GM23248 (cell line): Measurements from ENCODE around the gene SYNGR3. TPM values are rescaled to one million over a fixed set of nuclear protein-coding genes. Genes with fewer than 3 reads are reported as not detected.

Experiments used
- DNase-seq: peaks from one replicate; pipeline ENCODE4 v3.0.0-alpha.2; 2015
- H2AFZ ChIP-seq: fragments of 200-600 bp; sonication (generic); 2 replicates; pipeline ENCODE4 v1.6.1; 2016; ENCODE audit warnings: antibody characterized with exemption
- H3F3A ChIP-seq: fragments of 200-600 bp; sonication (generic); 2 replicates; pipeline ENCODE4 v1.6.1; 2016; ENCODE audit warnings: mild to moderate bottlenecking, antibody characterized with exemption, mixed run types; ENCODE audit not compliant: insufficient read depth
- H3K27ac ChIP-seq: fragments of 200-600 bp; sonication (generic); 2 replicates; pipeline ENCODE4 v1.5.1; 2016; ENCODE audit warnings: mild to moderate bottlenecking
- H3K27me3 ChIP-seq: fragments of 200-600 bp; sonication (generic); replicated peaks from 2 replicates; pipeline ENCODE4 v1.6.1; 2016; ENCODE audit warnings: mild to moderate bottlenecking; ENCODE audit not compliant: insufficient read depth
- H3K36me3 ChIP-seq: fragments of 200-600 bp; sonication (generic); 2 replicates; pipeline ENCODE4 v1.6.1; 2016; ENCODE audit warnings: low read depth, mild to moderate bottlenecking
- H3K4me1 ChIP-seq: fragments of 200-600 bp; sonication (generic); 2 replicates; pipeline ENCODE4 v1.6.1; 2016; ENCODE audit warnings: mild to moderate bottlenecking; ENCODE audit not compliant: insufficient read depth
- H3K4me2 ChIP-seq: fragments of 200-600 bp; sonication (generic); one replicate; pipeline ENCODE4 v1.6.1; 2016; ENCODE audit warnings: mild to moderate bottlenecking; ENCODE audit not compliant: unreplicated experiment
- H3K4me3 ChIP-seq: fragments of 200-600 bp; sonication (generic); 2 replicates; pipeline ENCODE4 v1.5.1; 2016; ENCODE audit warnings: mild to moderate bottlenecking
- H3K79me2 ChIP-seq: fragments of 200-600 bp; sonication (generic); 2 replicates; pipeline ENCODE4 v1.6.1; 2016; ENCODE audit warnings: mild to moderate bottlenecking; ENCODE audit not compliant: insufficient read depth
- H3K9ac ChIP-seq: fragments of 200-600 bp; sonication (generic); 2 replicates; pipeline ENCODE4 v1.6.1; 2016; ENCODE audit warnings: mild to moderate bottlenecking
- H3K9me2 ChIP-seq: fragments of 200-600 bp; sonication (generic); 2 replicates; pipeline ENCODE4 v1.6.1; 2016; ENCODE audit warnings: mixed run types, mild to moderate bottlenecking, moderate library complexity; ENCODE audit not compliant: insufficient read depth
- H3K9me3 ChIP-seq: fragments of 200-600 bp; sonication (generic); one replicate; pipeline ENCODE4 v1.6.1; 2017; ENCODE audit warnings: low read depth
- H4K20me1 ChIP-seq: fragments of 200-600 bp; sonication (generic); 2 replicates; pipeline ENCODE4 v1.6.0; 2016; ENCODE audit not compliant: insufficient read depth
- EZH2 ChIP-seq: fragments of 200-600 bp; sonication (generic); IDR thresholded peaks from 2 replicates; pipeline ENCODE4 v1.6.1; 2018; ENCODE audit warnings: antibody characterized with exemption, mild to moderate bottlenecking; ENCODE audit not compliant: insufficient read depth, poor library complexity, severe bottlenecking
- EZH2phosphoT487 ChIP-seq: fragments of 200-600 bp; sonication (generic); IDR thresholded peaks from 2 replicates; pipeline ENCODE4 v1.6.1; 2018; ENCODE audit warnings: antibody characterized with exemption, moderate library complexity, mild to moderate bottlenecking, low read depth; ENCODE audit not compliant: insufficient read depth
- WGBS, 2 experiments: methylation state at CpG; one replicate each; pipeline ENCODE4 v1.1.6; 2015 to 2017; ENCODE audit warnings: low lambda C conversion rate in 2 of 2, low coverage in 1 of 2; ENCODE audit errors: missing lambda C conversion rate in 2 of 2; 5-methylcytosine and 5-hydroxymethylcytosine counted together
- in situ Hi-C: fragments of 300-500 bp; cut with MboI; formaldehyde crosslinking; loops from 2 replicates; pipeline ENCODE4 v1.15.0; 2020
- polyA plus RNA-seq: library from polyadenylated mRNA; unstranded; fragments of >200 nt; fragmentation: Nextera tagmentation; extraction: Ambion mirVana; gene quantifications from 2 replicates; pipeline ENCODE4 v1.2.1, GENCODE V29; 2016
- total RNA-seq: library from RNA; depleted of rRNA; stranded (reverse); fragments of >200 nt; shearing (Covaris generic); gene quantifications from 2 replicates; pipeline ENCODE4 v1.2.3, GENCODE V29; 2014

Gene SYNGR3
- total and polyA plus RNA-seq, 2 experiments from 2014 or later, result 0.22 to 1.3 TPM

DNA sequence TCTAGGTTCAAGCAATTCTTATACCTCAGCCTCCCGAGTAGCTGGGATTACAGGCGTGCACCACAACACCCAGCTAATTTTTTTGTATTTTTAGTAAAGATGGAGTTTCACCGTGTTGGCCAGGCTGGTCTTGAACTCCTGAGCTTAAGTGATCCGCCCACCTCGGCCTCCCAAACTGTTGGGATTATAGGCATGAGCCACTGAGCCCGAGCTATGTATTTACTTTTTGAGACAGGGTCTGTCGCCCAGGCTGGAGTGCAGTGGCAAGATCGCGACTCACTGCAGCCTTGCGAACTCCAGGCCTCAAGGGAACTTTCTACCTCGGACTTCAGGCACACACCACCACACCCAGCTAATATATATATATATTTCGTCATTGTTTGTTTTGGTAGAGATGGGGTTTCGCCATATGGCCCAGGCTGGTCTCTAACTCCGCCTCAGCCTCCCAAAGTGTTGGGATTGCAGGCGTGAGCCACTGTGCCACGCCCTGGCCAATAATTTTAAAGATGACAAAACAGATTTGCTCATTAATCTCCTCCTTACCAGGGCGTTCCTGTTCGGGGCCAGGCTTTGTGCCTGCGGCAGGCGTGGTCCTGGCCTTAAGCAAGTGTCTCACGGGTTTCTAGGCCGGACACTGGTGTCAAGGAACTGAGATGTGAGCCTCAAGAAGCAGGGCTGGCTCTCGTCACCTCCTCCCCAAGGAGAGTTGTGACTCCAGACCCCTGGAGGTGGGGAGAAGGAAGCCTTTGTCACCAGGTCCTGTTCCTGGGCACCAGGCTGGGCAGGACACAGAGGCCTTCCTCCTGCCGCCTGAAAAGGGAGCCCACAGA lies 25.6 kb downstream of the SYNGR3 start:
- DNase-seq, result no peak
- Histone ChIP-seq H3K27me3 (no peaks in the 10 kb centered on the region), H4K20me1 (no peaks in the 10 kb centered on the region), H3K36me3 (no peaks in the 10 kb centered on the region), H3K79me2 (peaks cover 7% of the 10 kb centered on the region), H3K4me3 (no peak overlapping the region), H3K9me3 (no peaks in the 10 kb centered on the region), H3K4me1 (peaks cover 5% of the 10 kb centered on the region; the same call in 1 of the 2 replicates), H3K4me2 (no peak overlapping the region), H2AFZ (no peak overlapping the region), H3K27ac (no peak overlapping the region), H3K9ac (no peak overlapping the region), H3F3A (no peaks in the 10 kb centered on the region), H3K9me2 (no peaks in the 10 kb centered on the region)
- in situ Hi-C loops, result no loop called here
- no peak for TF ChIP-seq EZH2phosphoT487
- no peak for TF ChIP-seq EZH2
- 87 to 89% methylated on average over 24 of the region's 24 CpGs for WGBS, 2 experiments

DNA sequence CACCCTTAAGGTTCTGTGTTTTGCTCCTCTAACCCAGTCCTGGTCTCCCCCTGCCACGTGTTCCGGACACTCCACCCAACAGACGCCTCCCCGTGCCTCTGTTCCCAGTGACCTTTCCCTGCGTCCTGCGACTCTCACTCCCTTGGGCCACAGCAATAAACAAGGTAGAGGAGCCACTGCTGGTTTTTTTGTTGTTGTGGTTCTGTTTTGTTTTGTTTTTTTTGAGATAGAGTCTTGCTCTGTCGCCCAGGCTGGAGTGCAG lies 26.1 kb downstream of the SYNGR3 start:
- no peaks in the 10 kb centered on the region for H3K4me1 ChIP-seq
- peaks cover 2% of the 10 kb centered on the region; the same call in 1 of the 2 replicates for H3K79me2 ChIP-seq
- no peaks in the 10 kb centered on the region for H3K27me3 ChIP-seq
- H3K27ac ChIP-seq, result no peak overlapping the region
- H3K4me3 ChIP-seq, result no peak overlapping the region
- H3K4me2 ChIP-seq, result no peak overlapping the region
- H3F3A ChIP-seq, result no peaks in the 10 kb centered on the region
- H3K36me3 ChIP-seq, result no peaks in the 10 kb centered on the region
- in situ Hi-C loops, result no loop called here
- no peak overlapping the region for H3K9ac ChIP-seq
- TF ChIP-seq EZH2, result no peak
- H3K9me2 ChIP-seq, result no peaks in the 10 kb centered on the region
- H4K20me1 ChIP-seq, result no peaks in the 10 kb centered on the region
- no peaks in the 10 kb centered on the region for H3K9me3 ChIP-seq
- no peak overlapping the region for H2AFZ ChIP-seq
- no peak for DNase-seq
- 86 to 89% methylated on average over 7 of the region's 7 CpGs for WGBS, 2 experiments

DNA sequence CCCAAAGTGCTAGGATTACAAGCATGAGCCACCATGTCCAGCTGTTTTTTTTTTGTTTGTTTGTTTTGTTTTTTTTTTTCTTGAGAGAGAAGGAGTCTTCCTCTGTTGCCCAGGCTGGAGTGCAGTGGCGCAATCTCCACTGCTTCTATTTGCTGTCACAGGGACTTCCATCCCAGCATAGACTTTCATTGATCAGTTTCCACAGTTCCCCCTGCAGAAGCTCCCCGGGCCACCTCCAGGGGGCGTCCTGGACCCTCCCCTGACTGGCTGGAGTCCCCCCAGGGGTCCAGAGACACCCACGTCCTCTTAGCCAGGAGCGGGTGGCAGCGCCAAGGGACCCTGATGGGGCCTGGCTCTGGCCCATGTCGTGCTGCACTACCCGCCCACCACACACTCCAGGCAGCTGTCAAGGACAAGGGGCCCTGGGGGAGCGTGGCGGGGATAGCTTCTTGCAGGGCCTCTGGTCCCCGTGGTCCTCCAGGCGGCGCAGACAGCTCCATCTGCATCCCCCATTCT lies 26.7 kb downstream of the SYNGR3 start:
- no peaks in the 10 kb centered on the region; the same call in 1 of the 2 replicates for H3K27me3 ChIP-seq
- TF ChIP-seq EZH2 (no peak), EZH2phosphoT487 (no peak)
- no peaks in the 10 kb centered on the region for H3K9me3 ChIP-seq
- H3K4me3 ChIP-seq, result no peak overlapping the region
- in situ Hi-C loops, result no loop called here
- H3F3A ChIP-seq, result no peaks in the 10 kb centered on the region
- no peak overlapping the region for H3K4me2 ChIP-seq
- H4K20me1 ChIP-seq, result no peaks in the 10 kb centered on the region
- no peak for DNase-seq
- no peaks in the 10 kb centered on the region for H3K36me3 ChIP-seq
- no peak overlapping the region for H2AFZ ChIP-seq
- 32 to 38% methylated on average over 13 of the region's 13 CpGs for WGBS, 2 experiments
- H3K27ac ChIP-seq, result no peak overlapping the region
- no peak overlapping the region for H3K9ac ChIP-seq
- no peaks in the 10 kb centered on the region for H3K9me2 ChIP-seq
- no peaks in the 10 kb centered on the region for H3K4me1 ChIP-seq
- H3K79me2 ChIP-seq, result no peaks in the 10 kb centered on the region

DNA sequence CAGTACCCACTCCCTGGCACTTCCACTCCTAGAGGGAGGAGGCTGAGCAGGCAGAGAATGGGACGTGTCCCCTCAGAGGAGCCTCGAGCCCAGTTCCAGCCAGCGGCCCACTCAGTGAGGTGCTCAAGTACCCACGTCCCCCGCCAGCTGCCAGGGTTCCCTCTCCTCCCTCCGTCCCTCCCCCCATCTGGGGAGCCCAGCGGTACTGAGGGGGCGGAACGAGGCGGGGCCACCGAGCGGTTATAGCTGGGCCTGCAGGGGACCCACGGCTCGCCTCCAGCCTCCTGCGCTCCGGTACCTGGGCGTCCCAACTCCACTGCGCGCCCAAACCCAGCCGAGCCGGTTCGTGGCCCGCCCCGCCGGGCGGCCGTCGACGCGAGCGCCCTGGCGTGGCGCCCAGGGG lies 29.7 kb downstream of the SYNGR3 start, which contains the start of gene NPW:
NPW (plus strand) TSS at position 268 of the 403 bp plus-strand sequence.
- Histone ChIP-seq H3K4me3 (no peak within 1 kb of the TSS), H3K27me3 (no peaks in the 10 kb centered on the region; the same call in 1 of the 2 replicates), H3K36me3 (no peaks in the 10 kb centered on the region), H3K9me3 (no peaks in the 10 kb centered on the region), H3K27ac (no peak within 1 kb of the TSS), H3K4me2 (peak within 1 kb of the TSS; percentile 42), H2AFZ (no peak within 1 kb of the TSS), H3F3A (no peaks in the 10 kb centered on the region), H4K20me1 (no peaks in the 10 kb centered on the region), H3K9me2 (no peaks in the 10 kb centered on the region), H3K79me2 (no peaks in the 10 kb centered on the region), H3K4me1 (no peaks in the 10 kb centered on the region), H3K9ac (no peak within 1 kb of the TSS)
- in situ Hi-C loops, result no loop called here
- TF ChIP-seq EZH2 (no peak), EZH2phosphoT487 (no peak)
- WGBS, 2 experiments, result 8 to 10% methylated on average over 30 to 32 of the region's 33 CpGs
- DNase-seq, result peak; percentile 23
